Choroid plexus epithelial cell (primary cell): ENCODE data around the gene MYRF.
A peak's percentile ranks its signal among the peaks of the same experiment; 100 is the strongest.

ENCODE experiments used
- DNase-seq: peaks from one replicate; pipeline ENCODE4 v3.0.0-alpha.2; 2010; ENCODE audit warnings: low read depth
- H3K4me3 ChIP-seq: 2 replicates; pipeline ENCODE4 v1.5.1; 2011; ENCODE audit warnings: low read depth, mild to moderate bottlenecking, control low read depth, low read length, moderate library complexity
- CTCF ChIP-seq: conservative IDR thresholded peaks from 2 replicates; pipeline ENCODE4 v1.5.1; 2011; ENCODE audit warnings: low read depth, mild to moderate bottlenecking, control low read depth, inconsistent platforms, low read length, moderate library complexity

The MYRF gene

DNA sequence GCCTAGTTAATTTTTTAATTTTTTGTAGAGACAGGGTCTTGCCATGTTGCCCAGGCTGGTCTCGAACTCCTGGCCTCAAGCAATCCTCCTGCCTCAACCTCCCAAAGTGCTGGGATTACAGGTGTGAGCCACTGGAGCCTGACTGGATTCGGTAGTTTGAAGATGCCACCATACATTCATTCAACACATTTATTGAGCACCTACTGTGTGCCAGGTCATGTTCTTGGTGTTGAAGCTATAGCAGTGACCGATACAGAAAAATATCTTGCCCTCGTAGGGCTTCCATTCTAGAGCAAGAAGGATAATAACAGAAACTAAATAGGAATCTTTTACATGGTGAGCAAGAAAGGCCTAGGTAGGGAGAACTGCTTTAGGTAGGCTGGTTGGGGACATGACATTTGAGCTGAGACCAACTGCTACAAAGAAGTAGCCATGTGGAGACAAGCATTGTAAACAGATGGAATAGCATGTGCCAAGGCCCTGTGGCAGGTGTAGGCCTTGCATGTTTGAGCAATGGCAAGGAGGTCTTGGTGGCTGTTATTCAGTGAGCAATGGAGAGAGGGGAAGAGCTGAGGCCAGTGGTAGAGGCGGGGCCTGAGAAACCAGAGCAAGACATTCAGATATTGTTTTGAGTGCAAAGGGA is 1.7 kb upstream of the MYRF start:
- H3K4me3 ChIP-seq = no peak overlapping the region
- TF ChIP-seq CTCF = no peak
- DNase-seq = no peak

- H3K4me3 ChIP-seq = no peak overlapping the region
- no peak for DNase-seq
- TF ChIP-seq CTCF = no peak
These were observed 1.1 kb upstream of the MYRF start for GRCh38 chr11:61751384-61751783.

- no peak for DNase-seq
- peak overlapping the region; percentile 73 for H3K4me3 ChIP-seq
- peak; percentile 9 for TF ChIP-seq CTCF
These were observed 587 bp downstream of the MYRF start for GRCh38 chr11:61752925-61753521.

- no peak for DNase-seq
- H3K4me3 ChIP-seq = peak overlapping the region; percentile 73
- TF ChIP-seq CTCF = no peak
These were observed 1.2 kb downstream of the MYRF start for GRCh38 chr11:61753672-61754071.

GRCh38 chr11:61754534-61755482 is 2.4 kb downstream of the MYRF start:
- peak overlapping the region; percentile 73 for H3K4me3 ChIP-seq
- TF ChIP-seq CTCF = no peak
- DNase-seq = peak; percentile 88

- DNase-seq = no peak
- no peak overlapping the region for H3K4me3 ChIP-seq
- TF ChIP-seq CTCF = no peak
These were observed 3.7 kb downstream of the MYRF start for GRCh38 chr11:61756147-61756451.
